HG03571 (cell line): ENCODE data around the gene ACE.

Source experiments
- ATAC-seq: cut with Tn5 transposase; IDR thresholded peaks from one replicate; pipeline ENCODE4 v1.9.1; 2021; ENCODE audit not compliant: unreplicated experiment

Gene ACE

GRCh38 chr17:63534078-63534570 is 57.3 kb downstream of the ACE start:
- no peak for ATAC-seq

- ATAC-seq: no peak
Measured at GRCh38 chr17:63534816-63535455, 58.1 kb downstream of the ACE start.

DNA sequence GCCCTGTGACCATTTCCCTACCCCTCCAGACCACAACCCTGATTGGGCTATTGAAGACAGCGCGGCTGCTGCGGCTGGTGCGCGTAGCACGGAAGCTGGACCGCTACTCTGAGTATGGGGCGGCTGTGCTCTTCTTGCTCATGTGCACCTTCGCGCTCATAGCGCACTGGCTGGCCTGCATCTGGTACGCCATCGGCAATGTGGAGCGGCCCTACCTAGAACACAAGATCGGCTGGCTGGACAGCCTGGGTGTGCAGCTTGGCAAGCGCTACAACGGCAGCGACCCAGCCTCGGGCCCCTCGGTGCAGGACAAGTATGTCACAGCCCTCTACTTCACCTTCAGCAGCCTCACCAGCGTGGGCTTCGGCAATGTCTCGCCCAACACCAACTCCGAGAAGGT is 58.8 kb downstream of the ACE start:
- no peak for ATAC-seq

- no peak for ATAC-seq
Measured at GRCh38 chr17:63537001-63537400, 60.1 kb downstream of the ACE start.

DNA sequence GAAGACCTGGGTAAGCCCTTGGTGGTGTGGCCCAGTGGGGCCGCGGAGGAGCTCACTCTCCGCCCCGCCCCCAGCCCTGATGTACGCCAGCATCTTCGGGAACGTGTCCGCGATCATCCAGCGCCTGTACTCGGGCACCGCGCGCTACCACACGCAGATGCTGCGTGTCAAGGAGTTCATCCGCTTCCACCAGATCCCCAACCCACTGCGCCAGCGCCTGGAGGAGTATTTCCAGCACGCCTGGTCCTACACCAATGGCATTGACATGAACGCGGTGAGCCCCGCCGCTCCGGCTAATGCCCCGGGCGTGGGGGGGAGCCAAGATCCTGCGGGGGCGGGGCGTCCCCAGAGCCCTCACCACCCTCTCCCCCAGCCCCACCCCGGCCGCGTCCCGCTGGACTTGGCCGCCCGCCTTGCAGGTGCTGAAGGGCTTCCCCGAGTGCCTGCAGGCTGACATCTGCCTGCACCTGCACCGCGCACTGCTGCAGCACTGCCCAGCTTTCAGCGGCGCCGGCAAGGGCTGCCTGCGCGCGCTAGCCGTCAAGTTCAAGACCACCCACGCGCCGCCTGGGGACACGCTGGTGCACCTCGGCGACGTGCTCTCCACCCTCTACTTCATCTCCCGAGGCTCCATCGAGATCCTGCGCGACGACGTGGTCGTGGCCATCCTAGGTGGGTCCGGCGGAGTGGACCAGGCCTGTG is 61.3 kb downstream of the ACE start:
- ATAC-seq: no peak

- ATAC-seq: no peak
Measured at GRCh38 chr17:63538693-63539595, 62.1 kb downstream of the ACE start.

GRCh38 chr17:63540590-63540989 is 63.7 kb downstream of the ACE start:
- no peak for ATAC-seq

DNA sequence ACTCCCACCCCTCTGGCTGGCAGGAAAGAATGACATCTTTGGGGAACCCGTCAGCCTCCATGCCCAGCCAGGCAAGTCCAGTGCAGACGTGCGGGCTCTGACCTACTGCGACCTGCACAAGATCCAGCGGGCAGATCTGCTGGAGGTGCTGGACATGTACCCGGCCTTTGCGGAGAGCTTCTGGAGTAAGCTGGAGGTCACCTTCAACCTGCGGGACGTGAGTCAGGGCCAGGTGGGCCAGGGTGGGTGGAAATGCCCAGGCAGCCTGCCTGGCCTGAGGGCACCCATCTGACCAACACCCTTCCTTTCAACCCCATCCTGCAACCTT is 65.3 kb downstream of the ACE start:
- ATAC-seq: no peak

GRCh38 chr17:63542942-63543821 is 66.3 kb downstream of the ACE start:
- ATAC-seq: no peak

GRCh38 chr17:63543822-63544420 is 67.1 kb downstream of the ACE start:
- no peak for ATAC-seq

- no peak for ATAC-seq
Measured at GRCh38 chr17:63544467-63545301, 67.8 kb downstream of the ACE start.

DNA sequence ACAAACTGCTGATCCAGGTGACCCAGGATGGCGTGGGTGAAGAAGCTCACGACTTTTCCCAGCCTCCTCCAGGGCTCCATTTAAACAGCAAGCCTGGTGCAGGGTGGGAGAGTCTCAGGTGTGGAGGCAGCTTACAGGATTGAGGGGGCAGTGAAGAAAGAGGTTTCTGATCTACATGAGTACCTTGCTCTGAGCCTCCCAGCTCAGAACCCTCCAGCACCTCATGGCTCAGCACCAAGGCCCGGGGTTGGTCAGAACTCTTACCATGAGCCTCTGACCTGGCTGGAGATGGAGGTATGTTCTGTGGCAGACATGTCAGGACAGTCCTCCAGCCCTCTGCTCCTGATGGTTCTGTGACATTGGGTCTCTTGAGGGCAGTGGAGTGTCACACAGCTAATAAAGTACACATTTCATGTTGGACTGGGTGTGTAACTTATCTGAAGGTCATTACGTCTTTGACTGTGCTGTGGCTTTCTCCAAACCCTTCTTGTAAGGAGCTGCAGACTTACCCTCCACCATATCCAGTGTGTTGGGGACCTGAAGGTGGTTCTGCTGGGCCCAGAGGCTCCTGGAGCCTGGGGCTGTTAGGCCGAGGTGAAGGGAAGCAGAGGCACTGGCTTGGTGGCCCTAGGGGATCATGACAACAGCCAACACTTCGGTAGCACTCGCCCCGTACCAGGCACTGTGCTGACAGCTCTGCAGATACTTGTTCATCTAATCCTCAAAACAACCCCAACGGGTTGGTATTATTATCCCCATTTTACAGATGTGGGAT is 69.6 kb downstream of the ACE start:
- no peak for ATAC-seq

GRCh38 chr17:63547083-63547523 is 70.2 kb downstream of the ACE start:
- no peak for ATAC-seq
